Mucosa of gallbladder (tissue), 1 donor: ENCODE results near the gene CERS6. TPM values are rescaled to one million over a fixed set of nuclear protein-coding genes. Genes with fewer than 3 reads are reported as not detected.
"Not testable (repeated sequence)": the region's sequence is repeated elsewhere in the genome, so short reads cannot be mapped to it uniquely, and the experiment has no call there.

ENCODE experiments used
- DNase-seq: peaks from one replicate; pipeline ENCODE4 v3.0.0-alpha.2; 2020; ENCODE audit warnings: low spot score
- total RNA-seq: library from RNA; stranded (reverse); gene quantifications from one replicate; pipeline ENCODE4 v1.2.1, GENCODE V29; 2021
- donor health status: DM: no; HTN: no; CAD: no.

The CERS6 gene
- total RNA-seq, 1 donor from 2014 or later: 22.4 TPM

GRCh38 chr2:168466834-168467565 is 10.9 kb downstream of the CERS6 start:
- no peak for DNase-seq

- DNase-seq: no peak
Measured at GRCh38 chr2:168467729-168468128, 11.7 kb downstream of the CERS6 start.

GRCh38 chr2:168468354-168468753 is 12.3 kb downstream of the CERS6 start:
- DNase-seq: no peak

- no peak for DNase-seq
Measured at GRCh38 chr2:168469281-168469988, 13.4 kb downstream of the CERS6 start.

GRCh38 chr2:168470320-168471162 is 14.5 kb downstream of the CERS6 start:
- no peak for DNase-seq

- no peak for DNase-seq
Measured at GRCh38 chr2:168471163-168471475, 15.0 kb downstream of the CERS6 start.

GRCh38 chr2:168475636-168476035 is 19.6 kb downstream of the CERS6 start:
- DNase-seq: no peak

GRCh38 chr2:168478206-168478605 is 22.1 kb downstream of the CERS6 start:
- DNase-seq: no peak

- DNase-seq: no peak
Measured at GRCh38 chr2:168480356-168480755, 24.3 kb downstream of the CERS6 start.

GRCh38 chr2:168480825-168481585 is 24.9 kb downstream of the CERS6 start:
- DNase-seq: no peak

- no peak for DNase-seq
Measured at GRCh38 chr2:168482269-168482668, 26.2 kb downstream of the CERS6 start.

- no peak for DNase-seq
Measured at GRCh38 chr2:168482952-168483831, 27.1 kb downstream of the CERS6 start.

- no peak for DNase-seq
Measured at GRCh38 chr2:168486477-168486876, 30.4 kb downstream of the CERS6 start.

GRCh38 chr2:168490015-168490874 is 34.2 kb downstream of the CERS6 start:
- DNase-seq: no peak

GRCh38 chr2:168490946-168491605 is 35.0 kb downstream of the CERS6 start:
- no peak for DNase-seq

- not testable (repeated sequence) for DNase-seq
Measured at GRCh38 chr2:168491728-168492127, 35.7 kb downstream of the CERS6 start.

- not testable (repeated sequence) for DNase-seq
Measured at GRCh38 chr2:168493219-168493618, 37.1 kb downstream of the CERS6 start.

GRCh38 chr2:168494190-168494711 is 38.2 kb downstream of the CERS6 start:
- DNase-seq: no peak

- no peak for DNase-seq
Measured at GRCh38 chr2:168495524-168495923, 39.5 kb downstream of the CERS6 start.
